Ishikawa (cell line): ENCODE results near the gene CMTM5.

ENCODE experiments used
- CEBPB ChIP-seq: IDR thresholded peaks from 2 replicates; pipeline ENCODE4 v1.6.1; 2012
- CREB1 ChIP-seq: IDR thresholded peaks from 2 replicates; pipeline ENCODE4 v1.6.1; 2012; ENCODE audit warnings: low read depth
- EGR1 ChIP-seq: IDR thresholded peaks from 2 replicates; pipeline ENCODE4 v1.6.1; 2012
- EP300 ChIP-seq: IDR thresholded peaks from 2 replicates; pipeline ENCODE4 v1.6.1; 2012; ENCODE audit warnings: borderline replicate concordance
- FOXM1 ChIP-seq: IDR thresholded peaks from 2 replicates; pipeline ENCODE4 v1.6.1; 2012; ENCODE audit warnings: low read depth, borderline replicate concordance
- MAX ChIP-seq: IDR thresholded peaks from 2 replicates; pipeline ENCODE4 v1.6.1; 2012
- NFIC ChIP-seq: IDR thresholded peaks from 2 replicates; pipeline ENCODE4 v1.6.1; 2012
- RAD21 ChIP-seq: IDR thresholded peaks from 2 replicates; pipeline ENCODE4 v1.6.1; 2012; ENCODE audit warnings: low read depth
- REST ChIP-seq: IDR thresholded peaks from 2 replicates; pipeline ENCODE4 v1.6.1; 2012; ENCODE audit warnings: low read depth, mild to moderate bottlenecking
- TAF1 ChIP-seq: IDR thresholded peaks from 2 replicates; pipeline ENCODE4 v1.6.1; 2012; ENCODE audit warnings: low read depth, mild to moderate bottlenecking
- TCF12 ChIP-seq: IDR thresholded peaks from 2 replicates; pipeline ENCODE4 v1.6.1; 2012; ENCODE audit warnings: low read depth
- TEAD4 ChIP-seq: IDR thresholded peaks from 2 replicates; pipeline ENCODE4 v1.6.1; 2012
- USF1 ChIP-seq: IDR thresholded peaks from 2 replicates; pipeline ENCODE4 v1.6.1; 2012
- YY1 ChIP-seq: IDR thresholded peaks from 2 replicates; pipeline ENCODE4 v1.6.1; 2012; ENCODE audit warnings: low read depth
- ZBTB7A ChIP-seq: IDR thresholded peaks from 2 replicates; pipeline ENCODE4 v1.6.1; 2012; ENCODE audit warnings: low read depth

Gene CMTM5

GRCh38 chr14:23398348-23398747, 21.5 kb downstream of the CMTM5 start:
- no peak for TF ChIP-seq EP300
- TF ChIP-seq USF1: no peak
- TF ChIP-seq EGR1: no peak
- no peak for TF ChIP-seq NFIC
- no peak for TF ChIP-seq FOXM1
- no peak for TF ChIP-seq ZBTB7A
- TF ChIP-seq TCF12: no peak
- TF ChIP-seq CREB1: no peak

GRCh38 chr14:23399136-23399535, 22.3 kb downstream of the CMTM5 start:
- no peak for TF ChIP-seq MAX
- no peak for TF ChIP-seq EP300
- no peak for TF ChIP-seq NFIC
- TF ChIP-seq FOXM1: no peak
- TF ChIP-seq TEAD4: no peak
- TF ChIP-seq CREB1: no peak
- TF ChIP-seq RAD21: no peak
- no peak for TF ChIP-seq EGR1
- no peak for TF ChIP-seq USF1
- TF ChIP-seq TCF12: no peak
- TF ChIP-seq REST: no peak
- TF ChIP-seq CEBPB: no peak
- TF ChIP-seq TAF1: no peak
- no peak for TF ChIP-seq ZBTB7A
- no peak for TF ChIP-seq YY1

- TF ChIP-seq REST: no peak
- no peak for TF ChIP-seq TCF12
- no peak for TF ChIP-seq ZBTB7A
Observed at GRCh38 chr14:23399591-23399990, 22.7 kb downstream of the CMTM5 start.

- no peak for TF ChIP-seq TAF1
- no peak for TF ChIP-seq EP300
- no peak for TF ChIP-seq RAD21
- TF ChIP-seq TEAD4: no peak
- TF ChIP-seq CEBPB: no peak
- TF ChIP-seq NFIC: no peak
- no peak for TF ChIP-seq EGR1
- TF ChIP-seq REST: no peak
Observed at GRCh38 chr14:23401291-23401690, 24.4 kb downstream of the CMTM5 start.

GRCh38 chr14:23402296-23403138, 25.7 kb downstream of the CMTM5 start:
- TF ChIP-seq CEBPB (no peak), EP300 (no peak), NFIC (no peak), TEAD4 (no peak), EGR1 (no peak), ZBTB7A (no peak)
